ENCODE data around the gene RALGAPA2. TPM values are rescaled to one million over a fixed set of nuclear protein-coding genes. Genes with fewer than 3 reads are reported as not detected.

The RALGAPA2 gene
- total and polyA plus RNA-seq, 2 experiments from 2014 or later = 13.1 to 43.4 TPM

- Histone ChIP-seq H3K27ac (ENCODE audit: low read depth) (no peak overlapping the region), H2AFZ (no peak overlapping the region), H3K27me3 (ENCODE audit: insufficient read depth) (no peaks in the 10 kb centered on the region), H3K4me3 (no peak overlapping the region), H3K4me1 (ENCODE audit: insufficient read depth) (peaks cover 6% of the 10 kb centered on the region; the same call in 1 of the 2 replicates), H4K20me1 (replicated peaks; ENCODE audit: insufficient read depth) (no peaks in the 10 kb centered on the region), H3K79me2 (replicated peaks; ENCODE audit: insufficient read depth) (no peaks in the 10 kb centered on the region), H3K4me2 (no peak overlapping the region), H3K9me2 (ENCODE audit: insufficient read depth) (no peaks in the 10 kb centered on the region), H3K36me3 (ENCODE audit: insufficient read depth) (peaks cover 6% of the 10 kb centered on the region; the same call in 1 of the 2 replicates), H3F3A (replicated peaks; ENCODE audit: low read depth) (no peaks in the 10 kb centered on the region)
- Mint-ChIP-seq H3K27me3 (ENCODE audit: insufficient read depth, low read depth, poor library complexity) (peaks cover 2% of the 10 kb centered on the region), H3K36me3 (ENCODE audit: low read depth) (peaks cover 18% of the 10 kb centered on the region; the same call in 2 of the 3 replicates), H3K27ac (no peak overlapping the region), H3K4me3 (no peak overlapping the region), H3K4me1 (peaks cover 7% of the 10 kb centered on the region), H3K9me3 (peaks cover 11% of the 10 kb centered on the region; the same call in 2 of the 3 replicates)
- no peak for DNase-seq (ENCODE audit: low spot score)
- TF ChIP-seq EZH2 (IDR thresholded peaks at IDR 0.05; ENCODE audit: low read depth, unreplicated experiment) (no peak), EZH2phosphoT487 (IDR thresholded peaks at IDR 0.05; ENCODE audit: unreplicated experiment) (no peak), NANOG (IDR thresholded peaks at IDR 0.05; ENCODE audit: borderline replicate concordance) (no peak), POLR2AphosphoS5 (IDR thresholded peaks at IDR 0.05; ENCODE audit: low read depth) (no peak), CTCF (conservative IDR thresholded peaks at IDR 0.05; ENCODE audit: low read depth in 2 of 2) (no peak), STAT1 (IDR thresholded peaks at IDR 0.05; ENCODE audit: unreplicated experiment) (no peak), CREB1 (CRISPR knock-in tag; IDR thresholded peaks at IDR 0.05; ENCODE audit: low read depth) (no peak), ZNF114 (CRISPR knock-in tag; IDR thresholded peaks at IDR 0.05) (no peak), JUNB (IDR thresholded peaks at IDR 0.05; ENCODE audit: unreplicated experiment) (no peak), ZNF462 (CRISPR knock-in tag; IDR thresholded peaks at IDR 0.05) (no peak)
- no peak for ATAC-seq
Observed at GRCh38 chr20:20554951-20555350, 157.5 kb downstream of the RALGAPA2 start.
